HUES48 (cell line): ENCODE measurements around the gene ELSPBP1.

ENCODE experiments used
- H3K27ac ChIP-seq: one replicate; pipeline ENCODE4 v1.7.0; 2013; ENCODE audit warnings: low read depth, low read length, inconsistent platforms
- H3K27me3 ChIP-seq: 2 replicates; pipeline ENCODE4 v1.6.1; 2013; ENCODE audit warnings: mild to moderate bottlenecking, low read length; ENCODE audit not compliant: control insufficient read depth, insufficient read depth
- H3K36me3 ChIP-seq: 2 replicates; pipeline ENCODE4 v1.6.1; 2013; ENCODE audit warnings: low read length; ENCODE audit not compliant: control insufficient read depth, insufficient read depth
- H3K4me1 ChIP-seq: 2 replicates; pipeline ENCODE4 v1.6.1; 2013; ENCODE audit warnings: mild to moderate bottlenecking, low read length; ENCODE audit not compliant: control insufficient read depth, insufficient read depth
- H3K4me3 ChIP-seq: 2 replicates; pipeline ENCODE4 v1.5.1; 2013; ENCODE audit warnings: mild to moderate bottlenecking, low read depth, low read length
- H3K9ac ChIP-seq: 2 replicates; pipeline ENCODE4 v1.6.1; 2013; ENCODE audit warnings: mild to moderate bottlenecking, low read depth, low read length, moderate library complexity
- H3K9me3 ChIP-seq: 2 replicates; pipeline ENCODE4 v1.6.1; 2013; ENCODE audit warnings: low read length; ENCODE audit not compliant: control insufficient read depth, insufficient read depth

Gene ELSPBP1

GRCh38 chr19:48006762-48007161 lies 12.3 kb downstream of the ELSPBP1 start:
- Histone ChIP-seq H3K27ac (no peak overlapping the region), H3K4me3 (no peak overlapping the region), H3K27me3 (no peaks in the 10 kb centered on the region), H3K4me1 (no peaks in the 10 kb centered on the region), H3K9ac (no peak overlapping the region), H3K9me3 (peaks cover 53% of the 10 kb centered on the region), H3K36me3 (no peaks in the 10 kb centered on the region)

- H3K4me3 ChIP-seq, result no peak overlapping the region
- peaks cover 46% of the 10 kb centered on the region for H3K9me3 ChIP-seq
- H3K4me1 ChIP-seq, result no peaks in the 10 kb centered on the region
- no peaks in the 10 kb centered on the region for H3K36me3 ChIP-seq
- H3K27ac ChIP-seq, result no peak overlapping the region
- no peak overlapping the region for H3K9ac ChIP-seq
- no peaks in the 10 kb centered on the region for H3K27me3 ChIP-seq
These were observed 16.7 kb downstream of the ELSPBP1 start for GRCh38 chr19:48010932-48011758.

GRCh38 chr19:48020686-48021085 lies 26.3 kb downstream of the ELSPBP1 start:
- Histone ChIP-seq H3K9me3 (peaks cover 19% of the 10 kb centered on the region), H3K4me1 (no peaks in the 10 kb centered on the region), H3K4me3 (no peak overlapping the region), H3K27ac (no peak overlapping the region), H3K27me3 (no peaks in the 10 kb centered on the region), H3K36me3 (no peaks in the 10 kb centered on the region), H3K9ac (no peak overlapping the region)

GRCh38 chr19:48023011-48023410 lies 28.6 kb downstream of the ELSPBP1 start:
- Histone ChIP-seq H3K27me3 (no peaks in the 10 kb centered on the region), H3K36me3 (no peaks in the 10 kb centered on the region), H3K27ac (no peak overlapping the region)

GRCh38 chr19:48023518-48023917 lies 29.1 kb downstream of the ELSPBP1 start:
- H3K27me3 ChIP-seq, result no peaks in the 10 kb centered on the region
- no peak overlapping the region for H3K4me3 ChIP-seq
- no peaks in the 10 kb centered on the region for H3K4me1 ChIP-seq
- peaks cover 18% of the 10 kb centered on the region for H3K9me3 ChIP-seq
- no peaks in the 10 kb centered on the region for H3K36me3 ChIP-seq
- no peak overlapping the region for H3K9ac ChIP-seq
- no peak overlapping the region for H3K27ac ChIP-seq

More at GRCh38 chr19:48023011-48023410, 28.6 kb downstream of the ELSPBP1 start:
- H3K4me3 ChIP-seq, result no peak overlapping the region
- peaks cover 17% of the 10 kb centered on the region for H3K9me3 ChIP-seq
- H3K9ac ChIP-seq, result no peak overlapping the region
- no peaks in the 10 kb centered on the region for H3K4me1 ChIP-seq

GRCh38 chr19:48025480-48025879 lies 31.0 kb downstream of the ELSPBP1 start:
- no peaks in the 10 kb centered on the region for H3K4me1 ChIP-seq
- H3K9ac ChIP-seq, result no peak overlapping the region
- H3K36me3 ChIP-seq, result no peaks in the 10 kb centered on the region
- H3K4me3 ChIP-seq, result no peak overlapping the region
- no peak overlapping the region for H3K27ac ChIP-seq
- H3K27me3 ChIP-seq, result no peaks in the 10 kb centered on the region
- peaks cover 15% of the 10 kb centered on the region for H3K9me3 ChIP-seq

GRCh38 chr19:48029431-48029830 lies 35.0 kb downstream of the ELSPBP1 start:
- Histone ChIP-seq H3K4me3 (no peak overlapping the region), H3K36me3 (no peaks in the 10 kb centered on the region), H3K27ac (no peak overlapping the region), H3K9me3 (peaks cover 16% of the 10 kb centered on the region), H3K4me1 (no peaks in the 10 kb centered on the region), H3K27me3 (no peaks in the 10 kb centered on the region), H3K9ac (no peak overlapping the region)

- Histone ChIP-seq H3K4me3 (no peak overlapping the region), H3K9ac (no peak overlapping the region), H3K4me1 (no peaks in the 10 kb centered on the region), H3K36me3 (no peaks in the 10 kb centered on the region), H3K27me3 (no peaks in the 10 kb centered on the region), H3K27ac (no peak overlapping the region), H3K9me3 (peaks cover 16% of the 10 kb centered on the region)
These were observed 35.6 kb downstream of the ELSPBP1 start for GRCh38 chr19:48030073-48030472.

GRCh38 chr19:48033604-48034003 lies 39.2 kb downstream of the ELSPBP1 start:
- H3K36me3 ChIP-seq, result no peaks in the 10 kb centered on the region
- no peak overlapping the region for H3K4me3 ChIP-seq
- H3K9ac ChIP-seq, result no peak overlapping the region
- H3K9me3 ChIP-seq, result peaks cover 34% of the 10 kb centered on the region
- H3K27me3 ChIP-seq, result no peaks in the 10 kb centered on the region
- H3K27ac ChIP-seq, result no peak overlapping the region
- no peaks in the 10 kb centered on the region for H3K4me1 ChIP-seq

GRCh38 chr19:48036765-48037164 lies 42.3 kb downstream of the ELSPBP1 start:
- no peaks in the 10 kb centered on the region for H3K36me3 ChIP-seq
- no peak overlapping the region for H3K9ac ChIP-seq
- no peak overlapping the region for H3K4me3 ChIP-seq
- no peak overlapping the region for H3K27ac ChIP-seq
- no peaks in the 10 kb centered on the region for H3K4me1 ChIP-seq
- H3K9me3 ChIP-seq, result peaks cover 45% of the 10 kb centered on the region
- no peaks in the 10 kb centered on the region for H3K27me3 ChIP-seq

GRCh38 chr19:48041877-48042580 lies 47.6 kb downstream of the ELSPBP1 start:
- H3K4me3 ChIP-seq, result no peak overlapping the region
- no peak overlapping the region for H3K9ac ChIP-seq
- H3K4me1 ChIP-seq, result no peaks in the 10 kb centered on the region
- H3K36me3 ChIP-seq, result no peaks in the 10 kb centered on the region
- H3K27ac ChIP-seq, result no peak overlapping the region
- H3K9me3 ChIP-seq, result peaks cover 60% of the 10 kb centered on the region
- H3K27me3 ChIP-seq, result no peaks in the 10 kb centered on the region
